GM13976 (cell line): ENCODE measurements around the gene ACTMAP.
"Not testable (repeated sequence)": the region's sequence is repeated elsewhere in the genome, so short reads cannot be mapped to it uniquely, and the experiment has no call there.

Experiments used
- DNase-seq: peaks from one replicate; pipeline ENCODE4 v3.0.0; 2012; ENCODE audit warnings: low spot score
- in situ Hi-C: fragments of 300-500 bp; cut with MboI; formaldehyde crosslinking; loops from one replicate; pipeline ENCODE4 v1.12.0; 2022; ENCODE audit warnings: low sequenced_read_pairs, mixed read lengths, inconsistent platforms; ENCODE audit not compliant: unreplicated experiment
- TF ChIP-seq, protein P1 (sequence below): IDR thresholded peaks from 2 replicates; pipeline ENCODE4 v1.5.1; 2012; ENCODE audit warnings: borderline replicate concordance, mild to moderate bottlenecking; ENCODE audit not compliant: insufficient read depth; ENCODE audit errors: extremely low read depth, missing control alignments, control extremely low read depth

The ACTMAP gene

DNA sequence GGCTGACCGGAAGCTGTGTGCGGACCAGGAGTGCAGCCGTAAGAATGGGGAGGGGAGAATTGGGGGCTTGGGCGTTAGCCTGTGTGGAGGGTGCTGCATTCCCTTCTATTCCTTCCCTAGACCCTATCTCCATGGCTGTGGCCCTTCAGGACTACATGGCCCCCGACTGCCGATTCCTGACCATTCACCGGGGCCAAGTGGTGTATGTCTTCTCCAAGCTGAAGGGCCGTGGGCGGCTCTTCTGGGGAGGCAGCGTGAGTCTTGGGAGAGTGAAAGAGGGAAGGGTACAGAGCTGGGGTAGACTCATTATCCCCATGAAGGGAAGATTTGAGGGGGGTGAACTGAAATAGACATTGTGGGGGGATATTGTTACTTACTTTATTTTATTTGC, 25.4 kb upstream of the ACTMAP start:
- in situ Hi-C loops, result no loop called here
- TF ChIP-seq, protein P1, sequence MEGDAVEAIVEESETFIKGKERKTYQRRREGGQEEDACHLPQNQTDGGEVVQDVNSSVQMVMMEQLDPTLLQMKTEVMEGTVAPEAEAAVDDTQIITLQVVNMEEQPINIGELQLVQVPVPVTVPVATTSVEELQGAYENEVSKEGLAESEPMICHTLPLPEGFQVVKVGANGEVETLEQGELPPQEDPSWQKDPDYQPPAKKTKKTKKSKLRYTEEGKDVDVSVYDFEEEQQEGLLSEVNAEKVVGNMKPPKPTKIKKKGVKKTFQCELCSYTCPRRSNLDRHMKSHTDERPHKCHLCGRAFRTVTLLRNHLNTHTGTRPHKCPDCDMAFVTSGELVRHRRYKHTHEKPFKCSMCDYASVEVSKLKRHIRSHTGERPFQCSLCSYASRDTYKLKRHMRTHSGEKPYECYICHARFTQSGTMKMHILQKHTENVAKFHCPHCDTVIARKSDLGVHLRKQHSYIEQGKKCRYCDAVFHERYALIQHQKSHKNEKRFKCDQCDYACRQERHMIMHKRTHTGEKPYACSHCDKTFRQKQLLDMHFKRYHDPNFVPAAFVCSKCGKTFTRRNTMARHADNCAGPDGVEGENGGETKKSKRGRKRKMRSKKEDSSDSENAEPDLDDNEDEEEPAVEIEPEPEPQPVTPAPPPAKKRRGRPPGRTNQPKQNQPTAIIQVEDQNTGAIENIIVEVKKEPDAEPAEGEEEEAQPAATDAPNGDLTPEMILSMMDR, result no peak
- DNase-seq, result no peak

DNA sequence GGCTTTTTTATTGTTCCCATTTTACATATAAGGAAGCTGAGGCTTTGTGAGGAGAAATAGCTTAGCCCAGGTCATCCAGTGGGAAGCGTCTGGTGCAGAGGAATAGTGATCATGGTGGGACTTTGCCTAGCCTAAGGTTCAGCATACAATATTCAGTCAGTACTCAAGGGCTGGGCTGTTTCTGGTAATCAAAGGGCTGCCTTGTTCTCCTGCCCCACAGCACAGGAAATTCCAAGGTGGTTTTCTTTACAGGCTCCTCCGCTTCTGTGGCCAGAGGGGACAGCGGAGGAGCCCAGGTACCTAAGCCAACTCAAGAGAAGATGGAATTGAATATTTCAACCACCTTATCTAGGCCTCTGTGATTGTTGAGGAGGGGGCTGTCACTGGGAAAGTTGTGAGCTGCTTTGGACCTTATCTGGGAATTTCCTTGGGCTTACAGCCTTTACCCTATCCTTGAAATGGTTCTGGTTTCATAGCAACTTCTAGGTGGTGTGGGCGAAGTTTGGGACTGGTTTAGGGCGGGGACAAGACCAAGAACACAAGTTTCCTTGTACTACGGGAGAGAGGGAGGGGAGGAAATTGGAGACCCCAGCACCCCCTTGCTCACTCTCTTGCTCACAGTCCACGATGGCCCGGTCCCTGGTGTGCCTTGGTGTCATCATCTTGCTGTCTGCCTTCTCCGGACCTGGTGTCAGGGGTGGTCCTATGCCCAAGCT, 24.8 kb upstream of the ACTMAP start, which contains the start of gene MIA:
MIA (plus strand) TSS at position 606 of the 716 bp plus-strand sequence; CDS start at position 628, 22 bp downstream.
- TF ChIP-seq, protein P1, result no peak
- DNase-seq, result no peak
- in situ Hi-C loops, result no loop called here

DNA sequence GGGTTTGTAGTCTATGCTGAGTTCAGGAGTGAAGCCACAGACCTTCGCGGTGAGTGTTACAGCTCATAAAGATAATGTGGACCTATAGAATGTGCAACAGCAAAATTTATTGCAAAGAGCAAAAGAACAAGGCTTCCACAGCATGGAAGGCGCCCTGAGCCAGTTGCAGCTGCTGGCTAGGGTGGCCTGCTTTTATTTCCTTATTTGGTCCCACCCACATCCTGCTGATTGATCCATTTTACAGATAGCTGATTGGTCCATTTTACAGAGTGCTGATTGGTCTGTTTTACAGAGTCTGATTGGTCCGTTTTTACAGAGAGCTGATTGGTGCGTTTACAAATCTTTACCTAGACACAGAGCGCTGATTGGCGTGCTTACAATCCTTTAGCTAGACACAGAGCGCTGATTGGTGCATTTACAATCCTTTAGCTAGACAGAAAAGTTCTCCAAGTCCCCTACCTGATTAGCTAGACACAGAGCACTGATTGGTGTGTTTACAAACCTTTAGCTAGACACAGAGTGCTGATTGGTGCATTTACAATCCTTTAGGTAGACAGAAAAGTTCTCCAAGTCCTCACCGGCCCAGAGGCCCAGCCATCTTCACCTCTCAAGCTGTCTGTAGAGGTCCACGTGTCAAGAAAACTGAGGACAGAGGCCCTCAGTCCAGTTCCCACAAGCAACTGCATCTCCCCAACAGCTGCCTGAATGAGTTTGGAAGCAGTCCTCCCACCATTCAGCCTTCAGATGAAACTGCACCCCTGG, 21.0 kb upstream of the ACTMAP start:
- in situ Hi-C loops, DNase-seq: not testable (repeated sequence)

DNA sequence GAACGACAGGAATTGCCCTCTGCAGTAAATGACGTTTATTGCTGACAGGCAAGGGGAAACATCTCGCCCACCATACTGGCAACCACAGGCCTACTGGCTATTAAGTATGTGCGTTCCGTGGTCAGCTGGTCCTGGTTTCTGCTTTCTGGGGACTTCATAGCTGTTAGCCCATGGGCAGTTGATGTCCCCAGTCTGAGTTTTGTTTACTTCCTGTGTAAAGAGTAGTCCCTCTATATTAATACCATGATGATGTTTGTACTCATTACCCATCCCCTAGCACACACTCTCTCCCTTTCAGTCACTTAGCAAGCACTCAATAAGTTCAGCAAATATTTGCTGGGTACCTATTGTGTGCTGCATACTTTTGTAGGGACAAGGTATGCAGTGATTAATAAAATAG, 18.6 kb upstream of the ACTMAP start:
- no peak for DNase-seq
- in situ Hi-C loops, result no loop called here
- TF ChIP-seq, protein P1, result no peak

DNA sequence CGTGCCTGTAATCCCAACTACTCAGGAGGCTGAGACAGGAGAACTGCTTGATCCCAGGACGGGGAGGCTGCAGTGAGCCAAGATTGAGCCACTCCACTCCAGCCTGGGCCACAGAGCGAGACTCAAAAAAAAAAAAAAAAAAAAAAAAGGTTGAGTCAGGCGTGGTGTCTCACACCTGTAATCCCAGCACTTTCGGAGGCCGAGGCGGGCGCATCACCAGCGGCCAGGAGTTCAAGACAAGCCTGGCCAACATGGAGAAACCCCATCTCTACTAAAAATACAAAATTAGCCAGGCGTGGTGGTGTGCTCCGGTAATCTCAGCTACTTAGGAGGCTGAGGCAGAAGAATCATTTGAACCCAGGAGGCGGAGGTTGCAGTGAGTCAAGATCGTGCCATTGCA, 16.1 kb upstream of the ACTMAP start:
- in situ Hi-C loops, DNase-seq: not testable (repeated sequence)

DNA sequence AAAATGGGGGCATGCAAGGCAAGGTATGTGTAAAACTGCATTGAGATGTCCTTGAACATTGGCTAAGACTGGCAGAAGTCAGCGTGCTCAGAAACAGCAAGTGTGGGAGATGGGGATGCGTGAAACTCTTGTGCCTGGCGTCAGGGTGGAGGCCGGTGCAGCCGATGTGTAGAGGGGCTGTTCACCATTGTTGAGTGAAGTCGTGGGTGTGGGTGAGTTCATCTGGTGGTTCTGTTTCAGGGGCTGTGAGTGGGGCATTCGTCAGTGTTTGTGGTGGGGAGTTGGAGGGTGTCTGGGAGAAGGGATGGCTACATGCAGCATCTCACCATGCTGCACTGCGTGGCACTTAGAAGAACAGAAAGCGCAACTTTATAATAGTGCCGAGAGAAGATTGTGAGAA, 13.7 kb upstream of the ACTMAP start:
- TF ChIP-seq, protein P1, result no peak
- DNase-seq, result no peak
- in situ Hi-C loops, result no loop called here

DNA sequence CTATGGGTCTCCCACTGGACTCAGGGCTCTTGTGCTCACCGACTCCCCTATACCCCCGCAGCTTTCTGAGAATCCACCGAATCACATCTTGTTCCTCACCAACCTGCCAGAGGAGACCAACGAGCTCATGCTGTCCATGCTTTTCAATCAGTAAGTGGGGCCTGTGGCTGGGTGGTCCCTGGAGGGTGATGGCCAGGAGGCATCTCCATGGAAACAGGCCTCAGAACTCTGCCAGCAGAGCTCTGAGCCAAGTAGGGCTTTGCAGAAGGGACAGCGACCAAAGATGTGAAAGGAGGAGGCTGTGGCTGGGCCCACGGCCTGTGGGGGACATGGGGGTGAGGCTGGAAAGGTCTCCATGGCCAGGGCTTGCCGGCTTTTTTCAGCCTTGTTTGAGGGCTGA, 13.2 kb upstream of the ACTMAP start:
- in situ Hi-C loops, result no loop called here
- TF ChIP-seq, protein P1, result no peak
- no peak for DNase-seq
